Measurements from ENCODE around the gene TRIM26. TPM values are rescaled to one million over a fixed set of nuclear protein-coding genes. Genes with fewer than 3 reads are reported as not detected.

The TRIM26 gene
- total RNA-seq, 1 donor from 2014 or later: 17.8 TPM

GRCh38 chr6:30160008-30160784 lies 53.0 kb downstream of the TRIM26 start:
- ATAC-seq (ENCODE audit: poor library complexity) (no peak), DNase-seq (no peak)
- intact Hi-C loops (cut with DNase I): no loop called here

- DNase-seq (no peak), ATAC-seq (ENCODE audit: poor library complexity) (no peak)
- intact Hi-C loops (cut with DNase I): no loop called here
Observed at GRCh38 chr6:30158475-30159040, 54.6 kb downstream of the TRIM26 start.

GRCh38 chr6:30157999-30158398 lies 55.2 kb downstream of the TRIM26 start:
- no peak for DNase-seq
- intact Hi-C loops (cut with DNase I): no loop called here
- ATAC-seq (ENCODE audit: poor library complexity): no peak

- ATAC-seq (ENCODE audit: poor library complexity): no peak
- DNase-seq: no peak
- intact Hi-C loops (cut with DNase I): no loop called here
Observed at GRCh38 chr6:30157581-30157980, 55.6 kb downstream of the TRIM26 start.

GRCh38 chr6:30156774-30157173 lies 56.4 kb downstream of the TRIM26 start:
- intact Hi-C loops (cut with DNase I): no loop called here
- ATAC-seq (ENCODE audit: poor library complexity): no peak
- DNase-seq: no peak

- no peak for DNase-seq
- intact Hi-C loops (cut with DNase I): no loop called here
- peak; percentile 66 for ATAC-seq (ENCODE audit: poor library complexity)
Observed at GRCh38 chr6:30156262-30156599, 57.0 kb downstream of the TRIM26 start.

GRCh38 chr6:30155520-30156261 lies 57.5 kb downstream of the TRIM26 start:
- ATAC-seq (ENCODE audit: poor library complexity) (no peak), DNase-seq (no peak)
- intact Hi-C loops (cut with DNase I): no loop called here

- ATAC-seq (ENCODE audit: poor library complexity): no peak
- DNase-seq: no peak
- intact Hi-C loops (cut with DNase I): no loop called here
Observed at GRCh38 chr6:30154709-30155519, 58.3 kb downstream of the TRIM26 start.

GRCh38 chr6:30154061-30154460 lies 59.1 kb downstream of the TRIM26 start:
- no peak for DNase-seq

GRCh38 chr6:30152910-30153610 lies 60.1 kb downstream of the TRIM26 start:
- ATAC-seq (ENCODE audit: poor library complexity) (no peak), DNase-seq (no peak)
- intact Hi-C loops (cut with DNase I): no loop called here

More at GRCh38 chr6:30154061-30154460, 59.1 kb downstream of the TRIM26 start:
- ATAC-seq (ENCODE audit: poor library complexity): no peak
- intact Hi-C loops (cut with DNase I): no loop called here

GRCh38 chr6:30152016-30152673 lies 61.1 kb downstream of the TRIM26 start:
- ATAC-seq (ENCODE audit: poor library complexity): no peak
- intact Hi-C loops (cut with DNase I): no loop called here
- no peak for DNase-seq

GRCh38 chr6:30151580-30151979 lies 61.6 kb downstream of the TRIM26 start:
- ATAC-seq (ENCODE audit: poor library complexity): no peak
- intact Hi-C loops (cut with DNase I): no loop called here
- no peak for DNase-seq

- ATAC-seq (ENCODE audit: poor library complexity) (no peak), DNase-seq (no peak)
- intact Hi-C loops (cut with DNase I): no loop called here
Observed at GRCh38 chr6:30150671-30151395, 62.4 kb downstream of the TRIM26 start.

GRCh38 chr6:30149858-30150550 lies 63.2 kb downstream of the TRIM26 start:
- intact Hi-C loops (cut with DNase I): no loop called here
- ATAC-seq (ENCODE audit: poor library complexity) (no peak), DNase-seq (no peak)

- intact Hi-C loops (cut with DNase I): no loop called here
- no peak for ATAC-seq (ENCODE audit: poor library complexity)
Observed at GRCh38 chr6:30149234-30149633, 64.0 kb downstream of the TRIM26 start.

GRCh38 chr6:30147096-30147495 lies 66.1 kb downstream of the TRIM26 start:
- intact Hi-C loops (cut with DNase I): no loop called here
- ATAC-seq (ENCODE audit: poor library complexity): no peak
- no peak for DNase-seq

More at GRCh38 chr6:30149234-30149633, 64.0 kb downstream of the TRIM26 start:
- DNase-seq: no peak

- ATAC-seq (ENCODE audit: poor library complexity) (no peak), DNase-seq (no peak)
- intact Hi-C loops (cut with DNase I): no loop called here
Observed at GRCh38 chr6:30145818-30146217, 67.4 kb downstream of the TRIM26 start.
